A673 (cell line): ENCODE measurements around the gene JAG2. TPM values are rescaled to one million over a fixed set of nuclear protein-coding genes. Genes with fewer than 3 reads are reported as not detected.

ENCODE experiments used
- BruUV-seq: library from RNA; stranded (reverse); fragments of 400-500 nt; replicated peaks from 2 replicates; lab custom pipeline; 2021; lab: Mats Ljungman, UMichigan
- CTCF ChIA-PET: fragments of 300-600 bp; sonication (Branson Sonifier 250); formaldehyde crosslinking; loops from one replicate; lab custom pipeline; 2022; ENCODE audit warnings: antibody characterized with exemption; lab: Charles Lee
- POLR2A ChIA-PET: fragments of 300-600 bp; sonication (Branson Sonifier 250); formaldehyde crosslinking; loops from one replicate; lab custom pipeline; 2022; ENCODE audit warnings: antibody characterized with exemption; ENCODE audit not compliant: low non-redundant PET; lab: Charles Lee
- DNase-seq: peaks from one replicate; pipeline ENCODE4 v3.0.0-alpha.2; 2015; ENCODE audit warnings: low spot score
- H3K27ac ChIP-seq: fragments of 200-600 bp; sonication (generic); 2 replicates; pipeline ENCODE4 v1.5.1; 2016; ENCODE audit warnings: mixed run types, low read depth, mild to moderate bottlenecking, mixed read lengths, antibody characterized with exemption, low read length; ENCODE audit not compliant: poor library complexity, severe bottlenecking
- H3K27me3 ChIP-seq: fragments of 200-600 bp; sonication (generic); replicated peaks from 2 replicates; pipeline ENCODE4 v1.6.1; 2017; ENCODE audit warnings: mixed run types, low read depth, mild to moderate bottlenecking, mixed read lengths, antibody characterized with exemption, low read length; ENCODE audit not compliant: insufficient read depth, poor library complexity
- H3K36me3 ChIP-seq: fragments of 200-600 bp; sonication (generic); 2 replicates; pipeline ENCODE4 v1.6.1; 2016; ENCODE audit warnings: mixed run types, mild to moderate bottlenecking, mixed read lengths, antibody characterized with exemption, low read length; ENCODE audit not compliant: insufficient read depth, poor library complexity, severe bottlenecking
- H3K4me1 ChIP-seq: fragments of 200-600 bp; sonication (generic); 2 replicates; pipeline ENCODE4 v1.6.1; 2017; ENCODE audit warnings: mixed run types, mild to moderate bottlenecking, mixed read lengths, antibody characterized with exemption, low read length; ENCODE audit not compliant: insufficient read depth, poor library complexity, severe bottlenecking
- H3K4me3 ChIP-seq: fragments of 200-600 bp; sonication (generic); 2 replicates; pipeline ENCODE4 v1.5.1; 2016; ENCODE audit warnings: low read depth, mixed run types, mild to moderate bottlenecking, mixed read lengths, low read length; ENCODE audit not compliant: poor library complexity, severe bottlenecking
- H3K9me3 ChIP-seq: fragments of 200-600 bp; sonication (generic); 2 replicates; pipeline ENCODE4 v1.6.1; 2016; ENCODE audit warnings: mixed run types, low read depth, mild to moderate bottlenecking, mixed read lengths, antibody characterized with exemption, low read length; ENCODE audit not compliant: poor library complexity, severe bottlenecking
- CTCF ChIP-seq: fragments of 300-800, 200-600 bp; sonication (generic); conservative IDR thresholded peaks from 2 replicates; pipeline ENCODE4 v1.5.1; 2017; ENCODE audit warnings: low read depth, mild to moderate bottlenecking, antibody characterized with exemption, low read length, moderate library complexity, mixed read lengths
- EZH2 ChIP-seq: fragments of 200-600 bp; sonication (generic); IDR thresholded peaks from 2 replicates; pipeline ENCODE4 v1.6.1; 2017; ENCODE audit warnings: borderline replicate concordance, low read depth, mild to moderate bottlenecking, mixed read lengths, antibody characterized with exemption, low read length; ENCODE audit not compliant: poor library complexity, severe bottlenecking
- intact Hi-C: fragments of 100-400 bp; cut with micrococcal nuclease; formaldehyde crosslinking; loops from one replicate; pipeline ENCODE4 v1.10.0; 2022; ENCODE audit not compliant: unreplicated experiment
- microRNA-seq: library from miRNA; unstranded; fragments of <30 nt; microRNA quantifications from one replicate; pipeline ENCODE4 v1.2.0, GENCODE V29; 2021
- total RNA-seq: library from RNA; stranded (reverse); gene quantifications from 2 replicates; pipeline ENCODE4 v1.2.3, GENCODE V29; 2021

JAG2 gene
- total RNA-seq, 1 experiment from 2014 or later: 14.3 TPM

- no peak overlapping the region for H3K4me3 ChIP-seq
- no TSS peak for BruUV-seq
- POLR2A ChIA-PET: no interaction called here
- no peaks in the 10 kb centered on the region for H3K36me3 ChIP-seq
- intact Hi-C loops: loop anchor here (2.0 to 5.0 kb wide), 4 partner anchors 81 to 262 kb away; no protein-coding TSS in a partner anchor
- no peak for DNase-seq
- peaks cover 19% of the 10 kb centered on the region for H3K4me1 ChIP-seq
- no peak overlapping the region for H3K27ac ChIP-seq
- CTCF ChIA-PET: interaction anchor here (1.0 to 1.6 kb wide), 2 partner anchors 109 to 261 kb away, joined by 3 to 11 read pairs; no protein-coding TSS in a partner anchor
- no peaks in the 10 kb centered on the region for H3K9me3 ChIP-seq
- no peaks in the 10 kb centered on the region for H3K27me3 ChIP-seq
- no peak for TF ChIP-seq CTCF
- no peak for TF ChIP-seq EZH2
These were observed 77.5 kb downstream of the JAG2 start for GRCh38 chr14:105091054-105091516.

Small RNAs within 50 kb of the gene (microRNA-seq; reads per million reads assigned to microRNA genes)
- gene MIR6765: not detected

Other genes with a start within 250 kb of the JAG2 start
- not detected in 2 replicates for gene PLD4, start 243.9 kb downstream of the JAG2 start, total RNA-seq
- gene AHNAK2, start 190.4 kb downstream of the JAG2 start, total RNA-seq: 0.56 and 0.59 TPM in 2 replicates
- gene CLBA1, start 183.0 kb downstream of the JAG2 start, total RNA-seq: 14.3 and 14.6 TPM in 2 replicates
- 49.7 and 51.1 TPM in 2 replicates for gene CDCA4, start 147.7 kb downstream of the JAG2 start, total RNA-seq
- not detected in 2 replicates for gene GPR132, start 103.3 kb downstream of the JAG2 start, total RNA-seq
- 30.8 and 40.5 TPM in 2 replicates for gene NUDT14, start 12.5 kb upstream of the JAG2 start, total RNA-seq
- 39.5 and 39.9 TPM in 2 replicates for gene BTBD6, start 79.8 kb upstream of the JAG2 start, total RNA-seq
- gene BRF1, start 132.2 kb upstream of the JAG2 start, total RNA-seq: 41.8 and 48.0 TPM in 2 replicates
- 52.5 and 63.4 TPM in 2 replicates for gene PACS2, start 146.0 kb upstream of the JAG2 start, total RNA-seq
- 2.1 and 2.7 TPM in 2 replicates for gene TEX22, start 229.8 kb upstream of the JAG2 start, total RNA-seq